SU-DHL-6 (cell line): ENCODE measurements around the gene PDCD1.

Source experiments
- H2AFZ ChIP-seq: fragments of 200-600 bp; sonication (generic); 2 replicates; pipeline ENCODE4 v1.6.1; 2014; ENCODE audit warnings: low read depth, mild to moderate bottlenecking, moderate library complexity, mixed read lengths, antibody characterized with exemption, low read length; ENCODE audit not compliant: severe bottlenecking
- H3F3A ChIP-seq: fragments of 200-600 bp; shearing (Covaris generic); 2 replicates; pipeline ENCODE4 v1.6.0; 2016; ENCODE audit warnings: antibody characterized with exemption, mild to moderate bottlenecking; ENCODE audit not compliant: insufficient read depth
- H3K27ac ChIP-seq: fragments of 200-600 bp; sonication (generic); 2 replicates; pipeline ENCODE4 v1.5.1; 2016; ENCODE audit warnings: low read depth, mild to moderate bottlenecking, low read length, moderate library complexity, mixed read lengths
- H3K27me3 ChIP-seq: fragments of 200-600 bp; sonication (generic), shearing (Covaris generic); 2 replicates; pipeline ENCODE4 v1.6.0; 2014; ENCODE audit warnings: mild to moderate bottlenecking, low read length
- H3K36me3 ChIP-seq: fragments of 200-600 bp; sonication (generic); 2 replicates; pipeline ENCODE4 v1.6.1; 2014; ENCODE audit warnings: mild to moderate bottlenecking, low read length, mixed read lengths
- H3K4me2 ChIP-seq: fragments of 300-600, 200-600 bp; shearing (Covaris generic), sonication (generic); 2 replicates; pipeline ENCODE4 v1.6.0; 2014; ENCODE audit warnings: low read length, low read depth, mild to moderate bottlenecking; ENCODE audit not compliant: poor library complexity, severe bottlenecking
- H3K4me3 ChIP-seq: fragments of 200-600 bp; sonication (generic); 2 replicates; pipeline ENCODE4 v1.5.1; 2014; ENCODE audit warnings: antibody characterized with exemption, low read length, mild to moderate bottlenecking, mixed read lengths; ENCODE audit not compliant: insufficient read depth, poor library complexity, severe bottlenecking
- H3K79me2 ChIP-seq: fragments of 200-600 bp; sonication (generic); 2 replicates; pipeline ENCODE4 v1.6.1; 2014; ENCODE audit warnings: mild to moderate bottlenecking, low read length, moderate library complexity; ENCODE audit not compliant: insufficient read depth
- H3K9ac ChIP-seq: fragments of 200-600 bp; sonication (generic); 2 replicates; pipeline ENCODE4 v1.7.0; 2014; ENCODE audit warnings: mild to moderate bottlenecking, low read length
- H3K9me2 ChIP-seq: fragments of 200-600 bp; sonication (generic); replicated peaks from 2 replicates; pipeline ENCODE4 v1.6.1; 2014; ENCODE audit warnings: low read length; ENCODE audit not compliant: insufficient read depth
- H3K9me3 ChIP-seq: fragments of 200-600 bp; sonication (generic); 2 replicates; pipeline ENCODE4 v1.6.1; 2014; ENCODE audit warnings: low read length, mixed read lengths; ENCODE audit not compliant: insufficient read depth
- H4K20me1 ChIP-seq: fragments of 200-600 bp; sonication (generic); 2 replicates; pipeline ENCODE4 v1.6.1; 2014; ENCODE audit warnings: low read depth, mild to moderate bottlenecking, antibody characterized with exemption, low read length, moderate library complexity, mixed read lengths
- CTCF ChIP-seq: fragments of 200-600 bp; sonication (generic); IDR thresholded peaks from one replicate; pipeline ENCODE4 v1.5.1; 2017; ENCODE audit warnings: antibody characterized with exemption, mild to moderate bottlenecking, low read length, moderate library complexity; ENCODE audit not compliant: insufficient read depth, poor library complexity, severe bottlenecking
- EZH2phosphoT487 ChIP-seq: fragments of 200-600 bp; sonication (generic), shearing (Covaris generic); conservative IDR thresholded peaks from 2 replicates; pipeline ENCODE4 v1.6.1; 2018; ENCODE audit warnings: mild to moderate bottlenecking, antibody characterized with exemption, low read length, moderate library complexity, mixed read lengths

The PDCD1 gene

GRCh38 chr2:241861264-241861663, 2.6 kb upstream of the PDCD1 start:
- Histone ChIP-seq H3K27me3 (no peaks in the 10 kb centered on the region), H3K9ac (no peak overlapping the region), H2AFZ (no peak overlapping the region), H3K4me2 (no peak overlapping the region), H3K9me2 (no peaks in the 10 kb centered on the region), H3K36me3 (no peaks in the 10 kb centered on the region), H3K9me3 (peaks cover 13% of the 10 kb centered on the region; the same call in 1 of the 2 replicates), H4K20me1 (no peaks in the 10 kb centered on the region), H3K27ac (no peak overlapping the region), H3K79me2 (no peaks in the 10 kb centered on the region), H3K4me3 (no peak overlapping the region), H3F3A (no peaks in the 10 kb centered on the region)
- no peak for TF ChIP-seq CTCF
- TF ChIP-seq EZH2phosphoT487, result no peak

GRCh38 chr2:241860184-241861078, 1.7 kb upstream of the PDCD1 start:
- no peaks in the 10 kb centered on the region for H3K36me3 ChIP-seq
- no peak overlapping the region for H3K4me3 ChIP-seq
- TF ChIP-seq CTCF, result no peak
- TF ChIP-seq EZH2phosphoT487, result no peak
- H3K9me3 ChIP-seq, result peaks cover 13% of the 10 kb centered on the region; the same call in 1 of the 2 replicates
- H4K20me1 ChIP-seq, result no peaks in the 10 kb centered on the region
- peak overlapping the region; percentile 17 for H3K4me2 ChIP-seq
- no peak overlapping the region for H3K27ac ChIP-seq
- no peak overlapping the region for H3K9ac ChIP-seq
- H3F3A ChIP-seq, result no peaks in the 10 kb centered on the region
- H3K9me2 ChIP-seq, result no peaks in the 10 kb centered on the region
- no peaks in the 10 kb centered on the region for H3K79me2 ChIP-seq
- no peaks in the 10 kb centered on the region for H3K27me3 ChIP-seq
- H2AFZ ChIP-seq, result no peak overlapping the region

GRCh38 chr2:241859436-241860183, 916 bp upstream of the PDCD1 start:
- H3K9ac ChIP-seq, result no peak overlapping the region
- no peaks in the 10 kb centered on the region for H3K27me3 ChIP-seq
- H3K79me2 ChIP-seq, result no peaks in the 10 kb centered on the region
- H4K20me1 ChIP-seq, result no peaks in the 10 kb centered on the region
- H3K9me2 ChIP-seq, result no peaks in the 10 kb centered on the region
- H3K27ac ChIP-seq, result no peak overlapping the region
- TF ChIP-seq CTCF (no peak), EZH2phosphoT487 (no peak)
- no peaks in the 10 kb centered on the region for H3K36me3 ChIP-seq
- H2AFZ ChIP-seq, result no peak overlapping the region
- H3K9me3 ChIP-seq, result peaks cover 6% of the 10 kb centered on the region; the same call in 1 of the 2 replicates
- peak overlapping the region; percentile 17 for H3K4me2 ChIP-seq
- H3K4me3 ChIP-seq, result no peak overlapping the region
- no peaks in the 10 kb centered on the region for H3F3A ChIP-seq
